Right lobe of liver (tissue), 6 donors: ENCODE results near the gene UBASH3B. TPM values are rescaled to one million over a fixed set of nuclear protein-coding genes. Genes with fewer than 3 reads are reported as not detected.
A peak's percentile ranks its signal among the peaks of the same experiment; 100 is the strongest.

Source experiments
- ATAC-seq, 4 donors: fragments of 200-7000 bp; cut with Tn5 transposase; one replicate each; pipeline ENCODE4 v1.9.1; 2020; ENCODE audit warnings: mild to moderate bottlenecking in 4 of 4, moderate library complexity in 4 of 4
- DNase-seq, 3 donors: peaks; one replicate each; pipeline ENCODE4 v3.0.0-alpha.2; 2020
- H3K27ac ChIP-seq, 3 donors: fragments of 200-600 bp; one replicate each; pipeline ENCODE4 v1.8.0; 2022
- H3K27me3 ChIP-seq, 2 donors: fragments of 200-600 bp; one replicate each; pipeline ENCODE4 v1.8.0; 2022
- H3K36me3 ChIP-seq, 4 donors: fragments of 200-600 bp; sonication (generic) in 1 of 4; one replicate each; pipeline versions ENCODE4 v1.5.1 to v1.8.0; 2017 to 2022; ENCODE audit warnings: control low read depth in 1 of 4
- H3K4me1 ChIP-seq, 4 donors: fragments of 200-600 bp; sonication (generic) in 1 of 4; one replicate each; pipeline versions ENCODE4 v1.5.1 to v1.8.0; 2017 to 2022; ENCODE audit warnings: control low read depth in 1 of 4
- H3K4me3 ChIP-seq, 3 donors: fragments of 200-600 bp; one replicate each; pipeline ENCODE4 v1.8.0; 2022
- H3K9me3 ChIP-seq, 4 donors: fragments of 200-600 bp; sonication (generic) in 1 of 4; one replicate each; pipeline versions ENCODE4 v1.5.1 to v1.8.0; 2017 to 2022; ENCODE audit warnings: control low read depth in 1 of 4
- POLR2A ChIP-seq: fragments of 450-650 bp; IDR thresholded peaks from one replicate; pipeline ENCODE4 v1.6.1; 2017; ENCODE audit warnings: antibody characterized with exemption, mild to moderate bottlenecking
- WGBS: methylation state at CpG from one replicate; pipeline ENCODE4 v1.1.6; 2018; ENCODE audit warnings: low coverage, low lambda C conversion rate; ENCODE audit not compliant: insufficient coverage; ENCODE audit errors: missing lambda C conversion rate; 5-methylcytosine and 5-hydroxymethylcytosine counted together
- intact Hi-C, 2 donors: fragments of 100-400 bp; cut with DNase I; formaldehyde crosslinking; loops; one replicate each; pipeline versions ENCODE4 v1.11.2 to v1.14.1; 2022
- total RNA-seq, 6 experiments: library from RNA; depleted of rRNA in 2 of 6; stranded (reverse); fragments of >200 nt in 2 of 6; fragmentation: NEBNext Ultra II Directional in 3 of 6; extraction: Animal tissue kit (Norgen Biotek cat#: 25700) in 3 of 6; gene quantifications; one replicate each; pipeline versions ENCODE4 v1.1.0 to v1.2.4, GENCODE V29; 2016 to 2023
- TF ChIP-seq, protein P1 (sequence below), 4 donors: fragments of 200-600 bp in 3 of 4; fragments of 450-650 bp in 1 of 4; IDR thresholded peaks; one replicate each; pipeline versions ENCODE4 v1.5.1 to v1.8.0; 2016 to 2022; ENCODE audit warnings: antibody characterized with exemption in 4 of 4, mild to moderate bottlenecking in 2 of 4
- donor health status: DM: no; HTN: yes; CAD: no.
- donor health status: DM: no; HTN: no; CAD: no.
- donor health status: DM: no; HTN: no; CAD: no.
- donor health status: DM: no; HTN: yes; CAD: no.
- donor health status: DM: no; HTN: yes; CAD: no.

The UBASH3B gene
- total RNA-seq, 6 experiments from 2014 or later = 1.7 to 10.5 (median 2.4) TPM

DNA sequence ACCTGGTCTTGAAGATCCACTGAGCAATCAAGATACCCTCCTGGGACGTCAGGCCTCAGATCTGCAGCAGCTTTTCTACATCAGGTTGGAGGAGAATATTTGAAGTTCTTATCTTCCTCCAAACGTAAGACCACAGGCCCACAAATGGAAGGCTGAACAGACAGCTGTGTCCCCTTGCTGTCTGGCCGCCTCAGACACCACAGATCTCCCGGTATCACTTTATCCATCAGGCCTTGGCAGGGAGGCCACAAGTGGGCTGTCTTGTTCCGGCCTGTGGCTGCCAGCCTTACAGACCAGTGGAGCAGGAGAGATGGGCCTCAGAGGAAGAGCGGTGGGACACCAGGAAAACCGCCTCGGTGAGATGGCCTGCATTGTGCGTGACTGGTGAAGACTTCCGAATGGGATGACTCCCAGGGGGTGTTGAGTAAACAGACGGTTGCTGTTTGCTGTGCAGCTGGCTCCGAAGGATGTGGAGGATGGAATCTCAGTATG is 15.9 kb downstream of the UBASH3B start:
- Histone ChIP-seq H3K27me3 (no peaks in the 10 kb centered on the region), H3K4me1 (peaks cover 0 to 11% (median 4%) of the 10 kb centered on the region in 4 donors), H3K4me3 (no peak overlapping the region), H3K36me3 (no peaks in the 10 kb centered on the region), H3K9me3 (no peaks in the 10 kb centered on the region), H3K27ac (no peak overlapping the region)
- intact Hi-C loops = no loop called here
- no peak for TF ChIP-seq POLR2A
- TF ChIP-seq, protein P1, sequence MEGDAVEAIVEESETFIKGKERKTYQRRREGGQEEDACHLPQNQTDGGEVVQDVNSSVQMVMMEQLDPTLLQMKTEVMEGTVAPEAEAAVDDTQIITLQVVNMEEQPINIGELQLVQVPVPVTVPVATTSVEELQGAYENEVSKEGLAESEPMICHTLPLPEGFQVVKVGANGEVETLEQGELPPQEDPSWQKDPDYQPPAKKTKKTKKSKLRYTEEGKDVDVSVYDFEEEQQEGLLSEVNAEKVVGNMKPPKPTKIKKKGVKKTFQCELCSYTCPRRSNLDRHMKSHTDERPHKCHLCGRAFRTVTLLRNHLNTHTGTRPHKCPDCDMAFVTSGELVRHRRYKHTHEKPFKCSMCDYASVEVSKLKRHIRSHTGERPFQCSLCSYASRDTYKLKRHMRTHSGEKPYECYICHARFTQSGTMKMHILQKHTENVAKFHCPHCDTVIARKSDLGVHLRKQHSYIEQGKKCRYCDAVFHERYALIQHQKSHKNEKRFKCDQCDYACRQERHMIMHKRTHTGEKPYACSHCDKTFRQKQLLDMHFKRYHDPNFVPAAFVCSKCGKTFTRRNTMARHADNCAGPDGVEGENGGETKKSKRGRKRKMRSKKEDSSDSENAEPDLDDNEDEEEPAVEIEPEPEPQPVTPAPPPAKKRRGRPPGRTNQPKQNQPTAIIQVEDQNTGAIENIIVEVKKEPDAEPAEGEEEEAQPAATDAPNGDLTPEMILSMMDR (IDR thresholded peaks at IDR 0.05) = no peak
- ATAC-seq (no peak), DNase-seq (no peak)
- 83% methylated on average over 6 of the region's 12 CpGs for WGBS

DNA sequence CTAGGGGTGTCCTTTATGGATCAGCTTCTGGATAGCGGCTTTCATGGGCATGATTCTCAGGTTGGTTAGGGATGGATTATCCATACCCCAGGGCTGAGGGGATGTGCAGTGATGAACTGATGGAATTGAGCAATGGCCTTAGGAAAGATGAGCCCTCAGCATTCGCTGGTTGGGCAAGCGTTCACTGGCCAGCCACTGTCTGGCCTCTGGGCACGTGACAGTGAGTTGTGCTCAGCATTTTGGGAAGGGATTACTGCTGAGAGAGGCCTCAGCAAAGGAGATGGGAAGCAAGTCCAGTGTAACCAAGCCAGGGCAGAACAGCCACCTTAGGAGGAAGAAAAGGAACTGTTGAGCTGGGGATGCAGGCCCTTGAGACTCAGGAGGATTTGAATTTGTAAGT is 17.4 kb downstream of the UBASH3B start:
- Histone ChIP-seq H3K4me3 (no peak overlapping the region), H3K27ac (no peak overlapping the region), H3K27me3 (no peaks in the 10 kb centered on the region), H3K36me3 (no peaks in the 10 kb centered on the region), H3K4me1 (peaks cover 0 to 11% (median 4%) of the 10 kb centered on the region in 4 donors), H3K9me3 (no peaks in the 10 kb centered on the region)
- 100% methylated on average over 3 of the region's 4 CpGs for WGBS
- peak in 1 of 3 donors; percentile 37 for DNase-seq
- intact Hi-C loops = no loop called here
- peak; percentile 34 to 54 (median 45) for ATAC-seq
- TF ChIP-seq, protein P1 (IDR thresholded peaks at IDR 0.05) = no peak
- no peak for TF ChIP-seq POLR2A

DNA sequence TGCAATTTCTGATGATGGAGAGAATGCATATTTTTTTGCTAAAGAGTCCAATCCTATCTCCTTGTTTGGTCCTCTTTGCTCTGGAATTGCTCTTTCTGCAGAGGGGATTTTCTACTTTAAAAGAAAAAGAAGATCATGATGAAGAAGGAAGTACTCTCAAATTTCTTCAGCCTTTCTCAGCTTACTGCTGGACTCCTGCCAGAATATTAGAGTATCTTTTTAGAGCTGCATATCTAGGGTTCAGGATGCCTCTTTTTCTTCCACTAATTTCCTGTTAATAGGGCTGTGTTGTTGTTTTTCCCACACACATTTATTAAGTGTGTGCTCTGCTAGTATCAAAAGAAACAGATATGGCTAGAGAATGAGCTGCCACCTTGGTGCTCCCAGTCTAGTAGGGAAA is 18.2 kb downstream of the UBASH3B start:
- ATAC-seq (no peak), DNase-seq (no peak)
- Histone ChIP-seq H3K27me3 (no peaks in the 10 kb centered on the region), H3K4me3 (no peak overlapping the region), H3K9me3 (no peaks in the 10 kb centered on the region), H3K27ac (no peak overlapping the region), H3K36me3 (no peaks in the 10 kb centered on the region), H3K4me1 (peaks cover 0 to 11% (median 4%) of the 10 kb centered on the region in 4 donors)
- intact Hi-C loops = no loop called here
- no peak for TF ChIP-seq POLR2A
- TF ChIP-seq, protein P1 (IDR thresholded peaks at IDR 0.05) = no peak

DNA sequence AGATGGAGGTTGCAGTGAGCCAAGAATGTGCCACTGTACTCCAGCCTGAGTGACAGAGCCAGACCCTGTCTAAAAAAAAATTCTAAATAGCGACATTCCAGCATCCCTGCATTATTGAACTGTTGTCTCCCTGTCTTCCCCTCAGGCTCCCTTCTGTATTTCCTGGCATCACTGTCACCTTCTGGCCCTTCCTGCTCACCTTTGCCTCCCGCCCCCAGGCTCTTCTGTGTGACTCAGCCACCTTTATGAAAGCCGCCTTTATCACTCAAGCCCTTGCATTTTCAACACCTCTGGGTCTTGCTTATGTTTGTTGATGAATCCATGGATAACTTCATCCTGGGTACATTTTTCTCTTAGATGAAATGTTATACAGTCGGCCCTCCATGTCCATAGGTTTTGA is 21.1 kb downstream of the UBASH3B start:
- H3K27ac ChIP-seq = no peak overlapping the region
- ATAC-seq = peak in 1 of 4 donors; percentile 57
- no peaks in the 10 kb centered on the region for H3K27me3 ChIP-seq
- TF ChIP-seq, protein P1 (IDR thresholded peaks at IDR 0.05) = no peak
- TF ChIP-seq POLR2A = no peak
- H3K4me1 ChIP-seq = peaks cover 0 to 11% (median 4%) of the 10 kb centered on the region in 4 donors
- intact Hi-C loops = no loop called here
- H3K36me3 ChIP-seq = no peaks in the 10 kb centered on the region
- H3K4me3 ChIP-seq = no peak overlapping the region
- no peaks in the 10 kb centered on the region for H3K9me3 ChIP-seq
- WGBS = 88% methylated on average over 4 of the region's 4 CpGs
- DNase-seq = no peak

DNA sequence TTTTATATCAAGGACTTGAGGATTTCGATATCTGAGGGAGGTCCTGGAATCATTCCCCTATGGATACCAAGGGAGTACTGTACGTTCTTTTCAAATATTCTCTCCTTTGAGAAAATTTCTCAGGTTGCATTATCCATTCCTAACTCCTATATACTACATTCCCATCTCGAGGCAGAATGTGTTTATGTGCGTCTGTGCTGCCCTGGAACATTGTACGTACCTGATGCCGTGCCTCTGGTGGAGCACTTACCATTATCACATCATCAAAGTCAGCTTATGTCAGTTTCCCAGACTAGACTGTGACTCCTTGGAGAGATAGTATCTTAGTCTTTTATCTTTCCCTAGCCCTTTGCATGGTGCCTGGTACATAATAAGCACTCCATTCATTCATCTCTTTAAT is 21.7 kb downstream of the UBASH3B start:
- ATAC-seq = no peak
- TF ChIP-seq, protein P1 (IDR thresholded peaks at IDR 0.05) = no peak
- TF ChIP-seq POLR2A = no peak
- Histone ChIP-seq H3K27ac (no peak overlapping the region), H3K27me3 (no peaks in the 10 kb centered on the region), H3K9me3 (no peaks in the 10 kb centered on the region), H3K4me3 (no peak overlapping the region), H3K4me1 (peaks cover 0 to 11% (median 4%) of the 10 kb centered on the region in 4 donors), H3K36me3 (no peaks in the 10 kb centered on the region)
- 88% methylated on average over 6 of the region's 6 CpGs for WGBS
- intact Hi-C loops = no loop called here
- DNase-seq = no peak
